CD14-positive monocyte (primary cell): ENCODE data around the gene DMAC2. TPM values are rescaled to one million over a fixed set of nuclear protein-coding genes. Genes with fewer than 3 reads are reported as not detected.

Experiments
- DNase-seq, 3 donors: peaks; one replicate each; pipeline ENCODE4 v3.0.0-alpha.2; 2011 to 2022
- H2AFZ ChIP-seq: 2 replicates; pipeline ENCODE4 v1.6.0; 2012; ENCODE audit warnings: mild to moderate bottlenecking, low read depth, low read length, inconsistent platforms; ENCODE audit not compliant: insufficient read depth, poor library complexity, severe bottlenecking
- H3K27ac ChIP-seq, 2 donors: 1 replicate in 1 of 2; 2 replicates in 1 of 2; pipeline ENCODE4 v1.5.1; 2012 to 2013; ENCODE audit warnings: low read length in 2 of 2, control low read depth in 1 of 2, inconsistent platforms in 1 of 2, low read depth in 1 of 2, mild to moderate bottlenecking in 1 of 2
- H3K27me3 ChIP-seq, 2 donors: one replicate each; pipeline versions ENCODE4 v1.6.0 to v1.6.1; 2011 to 2013; ENCODE audit warnings: low read length in 2 of 2; ENCODE audit not compliant: control insufficient read depth in 2 of 2, insufficient read depth in 2 of 2
- H3K36me3 ChIP-seq, 2 donors: replicated peaks in 1 of 2; 1 replicate in 1 of 2; 2 replicates in 1 of 2; pipeline versions ENCODE4 v1.5.1 to v1.6.1; 2012 to 2013; ENCODE audit warnings: low read length in 2 of 2, control low read depth in 1 of 2, inconsistent platforms in 1 of 2, mild to moderate bottlenecking in 1 of 2; ENCODE audit not compliant: insufficient read depth in 2 of 2, control insufficient read depth in 1 of 2
- H3K4me1 ChIP-seq, 2 donors: 1 replicate in 1 of 2; 2 replicates in 1 of 2; pipeline versions ENCODE4 v1.5.1 to v1.6.1; 2012 to 2013; ENCODE audit warnings: low read length in 2 of 2, control low read depth in 1 of 2, inconsistent platforms in 1 of 2, mild to moderate bottlenecking in 1 of 2, moderate library complexity in 1 of 2; ENCODE audit not compliant: insufficient read depth in 2 of 2, control insufficient read depth in 1 of 2
- H3K4me2 ChIP-seq: replicated peaks from 2 replicates; pipeline ENCODE3; 2012; ENCODE audit warnings: low read length, moderate library complexity, mild to moderate bottlenecking; ENCODE audit not compliant: poor library complexity, severe bottlenecking; ENCODE audit errors: extremely low read depth
- H3K4me3 ChIP-seq, 3 experiments: fragments of 200-600 bp in 1 of 3; sonication (generic) in 1 of 3; replicated peaks in 1 of 3; 1 replicate in 2 of 3; 2 replicates in 1 of 3; pipeline ENCODE4 v1.5.1; 2011 to 2013; ENCODE audit warnings: low read length in 3 of 3, mild to moderate bottlenecking in 3 of 3, control low read depth in 2 of 3, low read depth in 2 of 3, inconsistent platforms in 1 of 3, moderate library complexity in 1 of 3
- H3K79me2 ChIP-seq: 2 replicates; pipeline ENCODE4 v1.6.0; 2012; ENCODE audit warnings: mild to moderate bottlenecking, control low read depth, inconsistent platforms, low read length, moderate library complexity; ENCODE audit not compliant: insufficient read depth
- H3K9ac ChIP-seq: 2 replicates; pipeline ENCODE4 v1.6.0; 2017; ENCODE audit warnings: low read length, mild to moderate bottlenecking; ENCODE audit not compliant: insufficient read depth, poor library complexity, severe bottlenecking
- H3K9me3 ChIP-seq, 2 donors: replicated peaks in 1 of 2; 1 replicate in 1 of 2; 2 replicates in 1 of 2; pipeline versions ENCODE4 v1.5.1 to v1.6.1; 2012 to 2013; ENCODE audit warnings: low read length in 2 of 2, control low read depth in 1 of 2; ENCODE audit not compliant: control insufficient read depth in 1 of 2, insufficient read depth in 1 of 2
- H4K20me1 ChIP-seq: 2 replicates; pipeline ENCODE4 v1.6.0; 2012; ENCODE audit warnings: mild to moderate bottlenecking, low read length, control low read depth, moderate library complexity; ENCODE audit not compliant: insufficient read depth
- H3K27ac Mint-ChIP-seq, 7 donors: one replicate each; pipeline ENCODE4 v1.8.0; 2020; ENCODE audit warnings: mild to moderate bottlenecking in 7 of 7, mixed read lengths in 7 of 7, moderate library complexity in 6 of 7, inconsistent platforms in 2 of 7
- H3K27me3 Mint-ChIP-seq, 3 donors: one replicate each; pipeline ENCODE4 v1.8.0; 2021 to 2022; ENCODE audit warnings: low read depth in 3 of 3, mild to moderate bottlenecking in 3 of 3, mixed read lengths in 3 of 3, moderate library complexity in 3 of 3, inconsistent platforms in 1 of 3
- H3K36me3 Mint-ChIP-seq, 2 donors: one replicate each; pipeline ENCODE4 v1.8.0; 2020; ENCODE audit warnings: mixed read lengths in 2 of 2, inconsistent platforms in 1 of 2, mild to moderate bottlenecking in 1 of 2
- H3K4me1 Mint-ChIP-seq: one replicate; pipeline ENCODE4 v1.8.0; 2020; ENCODE audit warnings: mild to moderate bottlenecking, mixed read lengths
- H3K4me3 Mint-ChIP-seq, 2 donors: one replicate each; pipeline ENCODE4 v1.8.0; 2020; ENCODE audit warnings: mild to moderate bottlenecking in 2 of 2, mixed read lengths in 2 of 2, moderate library complexity in 1 of 2
- H3K9me3 Mint-ChIP-seq, 7 donors: one replicate each; pipeline ENCODE4 v1.8.0; 2020 to 2022; ENCODE audit warnings: mixed read lengths in 7 of 7, mild to moderate bottlenecking in 6 of 7, moderate library complexity in 6 of 7, inconsistent platforms in 2 of 7
- CTCF ChIP-seq: fragments of 200-600 bp; IDR thresholded peaks from one replicate; pipeline ENCODE4 v1.8.0; 2022; ENCODE audit warnings: antibody characterized with exemption, mild to moderate bottlenecking
- WGBS: methylation state at CpG from one replicate; pipeline ENCODE4 v1.1.5; 2013; ENCODE audit warnings: missing lambda C conversion rate; ENCODE audit not compliant: insufficient coverage; 5-methylcytosine and 5-hydroxymethylcytosine counted together
- intact Hi-C, 2 donors: fragments of 100-400 bp; cut with micrococcal nuclease; formaldehyde crosslinking; loops; one replicate each; pipeline versions ENCODE4 v1.15.0 to v1.15.1; 2023
- polyA plus RNA-seq, 3 donors: library from polyadenylated mRNA; depleted of rRNA in 1 of 3; unstranded in 2 of 3; stranded (reverse) in 1 of 3; fragments of 300-500 nt in 2 of 3; fragments of >200 nt in 1 of 3; fragmentation: Illumina TruSeq in 2 of 3; gene quantifications; 1 replicate in 2 of 3; 2 replicates in 1 of 3; pipeline ENCODE4 v1.2.3, GENCODE V29; 2012 to 2021

The DMAC2 gene
- polyA plus RNA-seq, 3 donors = 33.2 to 48.0 (median 43.8) TPM

DNA sequence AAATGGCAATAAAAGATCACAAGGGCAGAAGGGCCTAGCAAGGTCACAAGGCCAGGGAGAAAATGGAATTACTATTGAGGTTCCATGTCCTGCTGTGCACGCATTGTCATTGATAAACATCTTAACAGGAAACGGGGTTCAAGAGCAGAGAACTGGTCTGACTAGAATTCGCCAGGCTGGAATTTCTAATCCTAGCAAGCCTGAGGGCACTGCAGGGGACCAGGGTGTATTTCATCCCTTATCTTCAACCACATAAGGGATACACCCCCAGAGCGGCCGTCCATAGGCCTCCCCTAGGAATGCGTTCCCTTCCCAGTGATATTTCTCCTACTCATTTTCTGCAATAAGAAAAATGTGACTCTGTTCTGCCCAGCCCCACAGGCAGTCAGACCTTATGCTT, 22.8 kb upstream of the DMAC2 start:
- Mint-ChIP-seq H3K36me3 (no peaks in the 10 kb centered on the region), H3K4me3 (no peak overlapping the region), H3K9me3 (peaks cover 0 to 4% (median 0%) of the 10 kb centered on the region in 7 donors), H3K27ac (no peak overlapping the region), H3K27me3 (peaks cover 9 to 35% (median 14%) of the 10 kb centered on the region in 3 donors), H3K4me1 (peaks cover 14% of the 10 kb centered on the region)
- Histone ChIP-seq H4K20me1 (no peaks in the 10 kb centered on the region), H3K4me2 (no peak overlapping the region), H2AFZ (no peak overlapping the region), H3K27me3 (peaks cover 21 to 23% of the 10 kb centered on the region in 2 donors), H3K36me3 (no peaks in the 10 kb centered on the region), H3K9me3 (no peaks in the 10 kb centered on the region), H3K4me3 (no peak overlapping the region), H3K4me1 (peaks cover 9 to 12% of the 10 kb centered on the region in 2 donors), H3K79me2 (no peaks in the 10 kb centered on the region), H3K27ac (no peak overlapping the region), H3K9ac (no peak overlapping the region)
- DNase-seq = no peak
- TF ChIP-seq CTCF = no peak
- WGBS = 83% methylated on average over 6 of the region's 6 CpGs
- intact Hi-C loops = no loop called here

DNA sequence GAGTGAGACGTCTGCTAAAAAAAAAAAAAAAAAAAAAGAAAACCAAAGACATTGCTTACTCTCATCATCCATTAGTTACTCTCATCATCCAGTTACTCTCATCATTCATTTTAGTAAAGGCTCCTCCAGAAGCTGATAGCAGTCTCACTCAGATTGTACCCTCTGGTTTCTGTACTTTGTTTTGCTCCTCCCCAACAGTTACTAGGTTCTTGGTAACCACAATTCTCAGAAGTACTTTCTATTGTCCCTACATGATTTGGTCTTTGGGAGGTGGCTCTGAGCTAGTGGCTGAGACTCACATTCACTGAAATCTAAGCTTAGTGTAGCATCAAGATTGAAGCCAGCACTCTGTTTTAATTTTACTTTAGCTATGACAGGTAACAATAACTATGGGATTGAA, 17.5 kb upstream of the DMAC2 start:
- peak overlapping the region in 1 of 2 donors; percentile 51 for H3K4me3 Mint-ChIP-seq
- Histone ChIP-seq H2AFZ (no peak overlapping the region), H3K9ac (no peak overlapping the region), H3K4me3 (no peak overlapping the region), H3K4me1 (no peaks in the 10 kb centered on the region), H3K4me2 (no peak overlapping the region), H3K27me3 (peaks cover 18 to 28% of the 10 kb centered on the region in 2 donors), H4K20me1 (no peaks in the 10 kb centered on the region), H3K79me2 (no peaks in the 10 kb centered on the region), H3K27ac (no peak overlapping the region), H3K36me3 (no peaks in the 10 kb centered on the region), H3K9me3 (no peaks in the 10 kb centered on the region)
- H3K27ac Mint-ChIP-seq = no peak overlapping the region
- intact Hi-C loops = no loop called here
- DNase-seq = no peak
- no peaks in the 10 kb centered on the region for H3K4me1 Mint-ChIP-seq
- H3K9me3 Mint-ChIP-seq = peaks cover 0 to 4% (median 0%) of the 10 kb centered on the region in 7 donors
- WGBS = no CpG with 5 or more reads among the region's 1 CpG
- H3K27me3 Mint-ChIP-seq = peaks cover 23 to 40% (median 29%) of the 10 kb centered on the region in 3 donors
- H3K36me3 Mint-ChIP-seq = no peaks in the 10 kb centered on the region
- TF ChIP-seq CTCF = no peak
